LoVo (cell line): ENCODE measurements around the gene LMAN2.
"Not testable (repeated sequence)": the region's sequence is repeated elsewhere in the genome, so short reads cannot be mapped to it uniquely, and the experiment has no call there.

Experiments
- DNase-seq: peaks from one replicate; pipeline ENCODE4 v3.0.0-alpha.2; 2016; ENCODE audit warnings: low spot score

Gene LMAN2

GRCh38 chr5:177346820-177347219 lies 4.6 kb downstream of the LMAN2 start:
- no peak for DNase-seq

GRCh38 chr5:177344891-177345290 lies 6.6 kb downstream of the LMAN2 start:
- no peak for DNase-seq

- no peak for DNase-seq
Observed at GRCh38 chr5:177343777-177344176, 7.7 kb downstream of the LMAN2 start.

- not testable (repeated sequence) for DNase-seq
Observed at GRCh38 chr5:177343000-177343399, 8.5 kb downstream of the LMAN2 start.

GRCh38 chr5:177339107-177339638 lies 12.3 kb downstream of the LMAN2 start:
- no peak for DNase-seq

GRCh38 chr5:177338251-177339106 lies 13.0 kb downstream of the LMAN2 start:
- no peak for DNase-seq

GRCh38 chr5:177336603-177337494 lies 14.6 kb downstream of the LMAN2 start:
- no peak for DNase-seq

- DNase-seq, result no peak
Observed at GRCh38 chr5:177336112-177336511, 15.4 kb downstream of the LMAN2 start.

GRCh38 chr5:177335701-177336065 lies 15.8 kb downstream of the LMAN2 start:
- no peak for DNase-seq

- no peak for DNase-seq
Observed at GRCh38 chr5:177334781-177335700, 16.4 kb downstream of the LMAN2 start.

- no peak for DNase-seq
Observed at GRCh38 chr5:177334155-177334551, 17.3 kb downstream of the LMAN2 start.

GRCh38 chr5:177333420-177334154 lies 17.9 kb downstream of the LMAN2 start:
- DNase-seq, result no peak

GRCh38 chr5:177332896-177333260 lies 18.6 kb downstream of the LMAN2 start:
- no peak for DNase-seq

- DNase-seq, result no peak
Observed at GRCh38 chr5:177332031-177332895, 19.2 kb downstream of the LMAN2 start.

- no peak for DNase-seq
Observed at GRCh38 chr5:177330991-177331842, 20.3 kb downstream of the LMAN2 start.

GRCh38 chr5:177329883-177330282 lies 21.6 kb downstream of the LMAN2 start:
- no peak for DNase-seq

- DNase-seq, result no peak
Observed at GRCh38 chr5:177328545-177329231, 22.8 kb downstream of the LMAN2 start.
